HL-60/S4 treated with phorbol 12-myristate 13-acetate at 8.2 ng/mL for 4 days and 3 days (cell line): ENCODE measurements around the gene STRN3.
"Not testable (repeated sequence)": the region's sequence is repeated elsewhere in the genome, so short reads cannot be mapped to it uniquely, and the experiment has no call there.

ENCODE experiments used
- in situ Hi-C: fragments of 300-500 bp; cut with MboI; formaldehyde crosslinking; loops from 2 replicates; pipeline ENCODE4 v1.15.0; 2022; ENCODE audit warnings: low sequenced_read_pairs

The STRN3 gene, protein sequence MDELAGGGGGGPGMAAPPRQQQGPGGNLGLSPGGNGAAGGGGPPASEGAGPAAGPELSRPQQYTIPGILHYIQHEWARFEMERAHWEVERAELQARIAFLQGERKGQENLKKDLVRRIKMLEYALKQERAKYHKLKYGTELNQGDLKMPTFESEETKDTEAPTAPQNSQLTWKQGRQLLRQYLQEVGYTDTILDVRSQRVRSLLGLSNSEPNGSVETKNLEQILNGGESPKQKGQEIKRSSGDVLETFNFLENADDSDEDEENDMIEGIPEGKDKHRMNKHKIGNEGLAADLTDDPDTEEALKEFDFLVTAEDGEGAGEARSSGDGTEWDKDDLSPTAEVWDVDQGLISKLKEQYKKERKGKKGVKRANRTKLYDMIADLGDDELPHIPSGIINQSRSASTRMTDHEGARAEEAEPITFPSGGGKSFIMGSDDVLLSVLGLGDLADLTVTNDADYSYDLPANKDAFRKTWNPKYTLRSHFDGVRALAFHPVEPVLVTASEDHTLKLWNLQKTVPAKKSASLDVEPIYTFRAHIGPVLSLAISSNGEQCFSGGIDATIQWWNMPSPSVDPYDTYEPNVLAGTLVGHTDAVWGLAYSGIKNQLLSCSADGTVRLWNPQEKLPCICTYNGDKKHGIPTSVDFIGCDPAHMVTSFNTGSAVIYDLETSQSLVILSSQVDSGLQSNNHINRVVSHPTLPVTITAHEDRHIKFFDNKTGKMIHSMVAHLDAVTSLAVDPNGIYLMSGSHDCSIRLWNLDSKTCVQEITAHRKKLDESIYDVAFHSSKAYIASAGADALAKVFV

GRCh38 chr14:31026077-31026449 is at the start of gene STRN3:
Gene STRN3, minus strand, starts transcription at chr14:31026379. Its CDS starts 194 bp downstream, at chr14:31026185.
- in situ Hi-C loops = no loop called here

GRCh38 chr14:31075144-31075543 is 49.0 kb upstream of the STRN3 start:
- in situ Hi-C loops = loop anchor here (25.0 kb wide), 1 partner anchor 88 kb away; no protein-coding TSS in a partner anchor

GRCh38 chr14:31071151-31071550 is 45.0 kb upstream of the STRN3 start:
- in situ Hi-C loops = no loop called here

DNA sequence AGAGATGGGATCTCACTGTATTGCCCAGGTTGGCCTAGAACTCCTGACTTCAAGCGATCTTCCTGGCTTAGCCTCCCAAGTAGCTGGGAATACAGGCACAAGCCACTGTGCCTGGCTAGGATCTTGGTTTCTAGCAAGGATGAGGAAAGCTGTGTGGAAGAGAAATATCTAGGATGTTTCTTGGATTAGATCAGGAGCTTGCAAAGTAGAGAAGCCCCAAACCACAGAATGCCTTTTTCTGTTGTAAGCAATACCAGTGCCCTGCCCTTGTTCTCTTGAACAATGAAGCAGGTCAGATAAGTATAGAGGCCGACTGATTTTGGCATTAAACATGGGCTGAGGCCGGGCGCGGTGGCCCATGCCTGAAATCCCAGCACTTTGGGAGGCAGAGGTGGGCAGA is 44.3 kb upstream of the STRN3 start:
- in situ Hi-C loops = no loop called here

DNA sequence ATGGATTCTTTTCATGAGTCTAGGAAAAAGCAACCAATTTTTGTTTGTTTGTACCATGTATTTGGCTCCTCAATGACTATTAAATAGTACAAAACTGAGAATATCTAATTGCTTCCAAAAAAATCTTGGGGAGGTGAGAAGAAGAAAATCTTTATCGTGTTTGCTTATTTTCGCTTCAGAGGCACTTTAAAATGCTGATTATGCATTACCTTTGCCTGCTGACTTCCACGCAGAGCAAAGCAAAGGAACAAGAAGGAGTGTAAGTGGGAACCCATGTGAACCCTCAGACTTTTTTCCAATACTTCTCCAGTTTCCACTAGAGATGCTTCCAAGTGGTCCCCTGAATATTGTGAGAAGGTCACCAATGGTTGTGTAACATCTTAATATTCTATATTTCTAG is 43.2 kb upstream of the STRN3 start:
- in situ Hi-C loops = no loop called here

- in situ Hi-C loops = no loop called here
Measured at GRCh38 chr14:31068235-31068634, 42.1 kb upstream of the STRN3 start.

GRCh38 chr14:31062908-31063307 is 36.7 kb upstream of the STRN3 start:
- in situ Hi-C loops = not testable (repeated sequence)

- in situ Hi-C loops = no loop called here
Measured at GRCh38 chr14:31060253-31060875, 34.2 kb upstream of the STRN3 start.

GRCh38 chr14:31059152-31059924 is 33.2 kb upstream of the STRN3 start:
- in situ Hi-C loops = no loop called here

GRCh38 chr14:31057701-31058364 is 31.7 kb upstream of the STRN3 start:
- in situ Hi-C loops = no loop called here

DNA sequence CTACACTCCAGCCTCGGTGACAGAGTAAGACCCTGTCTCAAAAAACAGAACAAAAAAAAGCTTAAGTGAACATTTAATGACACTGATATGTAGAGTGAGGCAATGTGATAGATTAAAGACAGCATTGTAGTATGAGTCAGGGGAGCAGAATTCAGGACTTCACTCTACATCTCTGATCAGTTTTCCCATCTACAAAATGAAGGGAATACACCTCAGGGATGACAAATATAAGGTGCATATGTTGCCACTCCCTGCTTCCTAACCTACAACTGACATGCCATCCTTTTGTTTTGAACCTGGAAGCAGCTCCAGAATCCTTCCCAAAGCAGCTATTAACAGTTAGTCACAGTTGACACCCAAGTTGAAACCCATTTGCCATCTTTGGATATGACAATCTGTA is 30.9 kb upstream of the STRN3 start:
- in situ Hi-C loops = no loop called here

- in situ Hi-C loops = not testable (repeated sequence)
Measured at GRCh38 chr14:31052905-31053586, 26.9 kb upstream of the STRN3 start.

GRCh38 chr14:31051511-31051910 is 25.3 kb upstream of the STRN3 start:
- in situ Hi-C loops = no loop called here

- in situ Hi-C loops = no loop called here
Measured at GRCh38 chr14:31051023-31051422, 24.8 kb upstream of the STRN3 start.

GRCh38 chr14:31047503-31047902 is 21.3 kb upstream of the STRN3 start:
- in situ Hi-C loops = no loop called here

DNA sequence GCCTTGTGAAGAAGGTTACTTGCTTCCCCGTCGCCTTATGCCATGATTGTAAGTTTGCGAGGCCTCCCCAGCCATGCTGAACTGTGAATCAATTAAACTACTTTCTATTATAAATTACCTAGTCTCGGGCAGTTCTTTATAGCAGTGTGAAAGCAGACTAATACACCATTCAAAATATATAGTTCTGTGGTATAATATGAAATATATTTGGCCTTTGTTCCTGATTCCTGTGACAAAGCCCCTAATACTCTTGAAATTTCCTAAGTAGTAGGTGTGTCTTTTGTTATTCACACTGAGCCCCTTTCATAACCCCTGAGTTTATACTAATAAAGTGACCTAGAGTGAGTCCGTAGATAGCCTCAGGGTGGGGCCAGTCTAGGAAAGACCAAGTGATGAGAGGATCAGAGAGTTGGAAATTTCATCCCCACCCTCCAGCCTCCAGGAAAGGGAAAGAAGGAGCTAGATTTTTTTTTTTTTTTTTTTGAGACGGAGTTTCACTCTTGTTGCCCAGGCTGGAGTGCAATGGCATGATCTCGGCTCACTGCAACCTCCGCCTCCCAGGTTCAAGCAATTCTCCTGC is 19.4 kb upstream of the STRN3 start:
- in situ Hi-C loops = no loop called here

- in situ Hi-C loops = no loop called here
Measured at GRCh38 chr14:31043379-31043778, 17.2 kb upstream of the STRN3 start.

- in situ Hi-C loops = not testable (repeated sequence)
Measured at GRCh38 chr14:31042893-31043292, 16.7 kb upstream of the STRN3 start.

GRCh38 chr14:31042300-31042699 is 16.1 kb upstream of the STRN3 start:
- in situ Hi-C loops = no loop called here
